Measurements from ENCODE around the gene FARSA.
A peak's percentile ranks its signal among the peaks of the same experiment; 100 is the strongest.

DNA sequence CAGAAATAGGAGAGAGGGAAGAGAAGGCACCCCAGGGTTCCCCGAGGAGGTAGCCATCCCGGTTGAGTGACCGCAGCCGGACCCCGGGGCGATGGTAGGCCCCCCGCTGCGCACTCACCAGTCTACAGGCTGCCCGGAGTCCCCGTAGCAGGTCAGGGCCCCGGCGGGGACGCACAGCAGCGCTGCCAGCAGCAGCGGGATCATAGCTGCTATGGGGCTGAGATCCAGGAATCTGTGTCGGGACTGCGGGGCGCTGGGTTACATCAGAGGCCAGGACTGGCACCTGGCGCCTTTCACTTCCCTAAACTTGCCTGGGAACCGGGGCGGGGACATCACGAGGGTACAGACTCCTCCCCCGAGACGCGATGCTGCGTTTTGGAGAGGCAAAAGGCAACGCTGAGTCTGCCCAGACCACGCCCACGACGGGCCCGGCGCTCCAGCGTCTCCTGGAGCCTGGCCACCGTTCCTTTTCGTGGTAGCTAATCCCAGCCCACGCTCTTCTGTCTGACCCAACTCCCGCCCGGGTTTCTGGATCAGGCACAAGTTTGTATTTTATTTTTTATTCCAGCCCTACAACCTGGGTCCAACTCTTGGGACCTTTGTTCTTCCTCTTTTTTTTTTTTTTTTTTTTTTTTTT, 52.2 kb downstream of the FARSA start, which contains the start of gene DNASE2:
- TF ChIP-seq, protein P1, sequence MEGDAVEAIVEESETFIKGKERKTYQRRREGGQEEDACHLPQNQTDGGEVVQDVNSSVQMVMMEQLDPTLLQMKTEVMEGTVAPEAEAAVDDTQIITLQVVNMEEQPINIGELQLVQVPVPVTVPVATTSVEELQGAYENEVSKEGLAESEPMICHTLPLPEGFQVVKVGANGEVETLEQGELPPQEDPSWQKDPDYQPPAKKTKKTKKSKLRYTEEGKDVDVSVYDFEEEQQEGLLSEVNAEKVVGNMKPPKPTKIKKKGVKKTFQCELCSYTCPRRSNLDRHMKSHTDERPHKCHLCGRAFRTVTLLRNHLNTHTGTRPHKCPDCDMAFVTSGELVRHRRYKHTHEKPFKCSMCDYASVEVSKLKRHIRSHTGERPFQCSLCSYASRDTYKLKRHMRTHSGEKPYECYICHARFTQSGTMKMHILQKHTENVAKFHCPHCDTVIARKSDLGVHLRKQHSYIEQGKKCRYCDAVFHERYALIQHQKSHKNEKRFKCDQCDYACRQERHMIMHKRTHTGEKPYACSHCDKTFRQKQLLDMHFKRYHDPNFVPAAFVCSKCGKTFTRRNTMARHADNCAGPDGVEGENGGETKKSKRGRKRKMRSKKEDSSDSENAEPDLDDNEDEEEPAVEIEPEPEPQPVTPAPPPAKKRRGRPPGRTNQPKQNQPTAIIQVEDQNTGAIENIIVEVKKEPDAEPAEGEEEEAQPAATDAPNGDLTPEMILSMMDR (IDR thresholded peaks at IDR 0.05) = peak in 1 of 4 experiments; percentile 4
- peak; percentile 65 to 82 for TF ChIP-seq POLR2A (IDR thresholded peaks at IDR 0.05)

Measured in uterus (tissue), 2 donors.